Neutrophil (primary cell): Measurements from ENCODE around the gene RPS6KL1.
A peak's percentile ranks its signal among the peaks of the same experiment; 100 is the strongest.

Source experiments
- H3K27ac ChIP-seq: fragments of 200-600 bp; sonication (generic); 2 replicates; pipeline ENCODE4 v1.5.1; 2016; ENCODE audit warnings: mild to moderate bottlenecking, moderate library complexity
- H3K27me3 ChIP-seq: fragments of 200-600 bp; sonication (generic); 2 replicates; pipeline ENCODE4 v1.6.0; 2016; ENCODE audit warnings: mild to moderate bottlenecking
- H3K36me3 ChIP-seq: fragments of 200-600 bp; sonication (generic); 2 replicates; pipeline ENCODE4 v1.5.1; 2017
- H3K4me1 ChIP-seq, 2 experiments: fragments of 200-600 bp in 1 of 2; sonication (generic) in 1 of 2; 1 replicate in 1 of 2; 2 replicates in 1 of 2; pipeline versions ENCODE4 v1.5.1 to v1.6.1; 2013 to 2016; ENCODE audit warnings: low read depth in 1 of 2, low read length in 1 of 2, mild to moderate bottlenecking in 1 of 2, moderate library complexity in 1 of 2; ENCODE audit not compliant: control insufficient read depth in 1 of 2, insufficient read depth in 1 of 2
- H3K4me3 ChIP-seq, 2 experiments: fragments of 200-600 bp in 1 of 2; sonication (generic) in 1 of 2; 1 replicate in 1 of 2; 2 replicates in 1 of 2; pipeline ENCODE4 v1.5.1; 2013 to 2016; ENCODE audit warnings: low read depth in 1 of 2, low read length in 1 of 2, mild to moderate bottlenecking in 1 of 2, moderate library complexity in 1 of 2
- H3K9me3 ChIP-seq: fragments of 200-600 bp; sonication (generic); 2 replicates; pipeline ENCODE4 v1.5.1; 2016
- CTCF ChIP-seq: fragments of 200-600 bp; sonication (generic); IDR thresholded peaks from 2 replicates; pipeline ENCODE4 v1.5.1; 2016; ENCODE audit warnings: antibody characterized with exemption

The RPS6KL1 gene

DNA sequence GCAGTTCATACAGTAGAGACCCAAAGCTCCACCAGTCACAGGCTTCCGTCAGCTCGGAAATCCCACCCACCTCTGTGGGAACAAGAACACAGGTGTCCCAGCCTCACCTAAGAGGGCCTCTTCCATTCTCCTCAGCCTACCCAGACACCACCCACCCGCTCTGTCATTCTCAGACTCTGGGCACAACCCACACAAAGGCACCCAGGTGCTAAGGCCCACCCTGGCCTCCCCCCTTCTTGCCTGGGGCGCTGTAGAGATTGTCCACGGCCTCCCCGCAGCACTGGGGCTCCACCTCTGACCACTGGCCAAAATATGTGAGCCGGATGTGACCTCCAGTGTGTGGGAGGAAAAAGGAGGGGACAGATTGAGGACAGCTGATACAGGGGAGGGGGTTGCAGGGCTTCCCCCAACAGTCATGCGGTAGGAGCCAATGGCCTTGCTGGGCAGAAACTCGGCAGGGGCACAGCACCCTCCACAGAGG lies 14.2 kb downstream of the RPS6KL1 start:
- no peak for TF ChIP-seq CTCF

DNA sequence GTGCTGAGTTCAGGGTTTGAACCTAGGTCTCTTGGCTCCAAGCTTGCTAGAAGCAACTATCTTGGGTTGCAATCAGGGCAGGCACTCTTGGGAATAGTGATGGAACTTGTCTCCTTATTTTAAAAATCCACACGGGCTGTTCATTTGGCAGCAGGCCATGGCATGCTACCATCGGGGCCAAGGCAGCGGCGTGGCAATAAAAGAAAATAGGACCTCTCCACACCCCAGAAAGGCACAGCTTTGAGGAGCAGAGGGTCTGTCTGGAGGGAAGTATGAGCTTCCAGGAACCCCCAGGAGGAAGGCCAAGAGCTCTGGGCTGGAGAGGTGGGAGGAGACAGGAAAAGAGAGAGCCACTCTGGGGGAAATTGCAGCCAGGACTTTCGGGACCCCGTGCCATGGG lies 15.3 kb downstream of the RPS6KL1 start:
- Histone ChIP-seq H3K27ac (no peak overlapping the region), H3K9me3 (no peaks in the 10 kb centered on the region), H3K4me1 (no peaks in the 10 kb centered on the region), H3K4me3 (no peak overlapping the region), H3K36me3 (peaks cover 41% of the 10 kb centered on the region), H3K27me3 (no peaks in the 10 kb centered on the region)
- no peak for TF ChIP-seq CTCF

More for the DNA sequence above, 14.2 kb downstream of the RPS6KL1 start:
- no peaks in the 10 kb centered on the region for H3K4me1 ChIP-seq
- no peaks in the 10 kb centered on the region for H3K27me3 ChIP-seq
- no peaks in the 10 kb centered on the region for H3K9me3 ChIP-seq
- no peak overlapping the region for H3K4me3 ChIP-seq
- no peak overlapping the region for H3K27ac ChIP-seq
- peaks cover 30% of the 10 kb centered on the region for H3K36me3 ChIP-seq

- Histone ChIP-seq H3K9me3 (no peaks in the 10 kb centered on the region), H3K27me3 (no peaks in the 10 kb centered on the region), H3K4me1 (no peaks in the 10 kb centered on the region), H3K36me3 (peaks cover 48% of the 10 kb centered on the region), H3K27ac (no peak overlapping the region), H3K4me3 (no peak overlapping the region)
- no peak for TF ChIP-seq CTCF
Measured at GRCh38 chr14:74906925-74907521, 16.0 kb downstream of the RPS6KL1 start.

- TF ChIP-seq CTCF = peak; percentile 83
- peaks cover 62% of the 10 kb centered on the region for H3K36me3 ChIP-seq
- H3K4me3 ChIP-seq = no peak overlapping the region
- no peaks in the 10 kb centered on the region for H3K9me3 ChIP-seq
- H3K27me3 ChIP-seq = no peaks in the 10 kb centered on the region
- no peak overlapping the region for H3K27ac ChIP-seq
- no peaks in the 10 kb centered on the region for H3K4me1 ChIP-seq
Measured at GRCh38 chr14:74905595-74906142, 17.4 kb downstream of the RPS6KL1 start.

DNA sequence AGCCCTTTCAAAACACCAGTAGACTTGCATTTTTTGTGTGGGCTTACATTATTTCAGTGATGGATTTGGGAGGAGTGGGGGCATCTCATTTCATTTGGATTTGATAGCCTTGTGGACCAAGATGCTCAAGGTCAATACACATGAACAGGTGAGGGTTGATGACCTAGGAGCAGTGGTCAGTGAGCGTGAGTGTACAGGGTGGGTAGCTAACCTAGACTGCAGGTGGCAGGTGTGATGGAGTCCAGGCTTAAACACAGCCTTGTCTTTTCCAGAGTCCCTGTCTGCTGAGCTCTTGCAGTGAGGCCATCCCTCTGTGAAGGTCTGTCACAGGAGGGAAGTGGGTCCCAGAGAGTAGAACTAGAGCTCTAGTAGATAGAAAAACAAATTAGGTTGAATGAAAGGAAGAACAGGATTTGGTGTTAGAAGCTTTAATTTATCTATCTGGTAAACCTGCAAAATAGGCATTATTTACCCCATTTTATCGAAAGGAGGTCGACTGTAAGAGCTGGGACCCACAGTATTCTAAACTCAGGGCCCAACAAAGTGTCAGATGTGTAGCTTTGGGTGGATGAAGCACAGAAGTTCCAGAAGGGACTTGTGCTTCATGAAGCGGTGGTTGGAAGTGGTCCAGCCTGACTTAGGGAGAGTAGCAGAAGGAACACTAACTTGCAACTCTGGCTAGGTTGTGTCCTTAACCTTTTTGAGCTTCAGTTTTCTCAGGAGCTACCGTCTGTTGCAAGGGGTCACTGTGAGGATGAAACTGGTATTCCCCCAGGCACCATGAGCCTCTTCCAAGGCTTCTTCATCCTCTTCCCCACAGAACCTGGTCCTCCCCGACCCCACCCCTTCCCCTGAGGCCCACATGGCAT lies 18.2 kb downstream of the RPS6KL1 start:
- H3K9me3 ChIP-seq = no peaks in the 10 kb centered on the region
- no peaks in the 10 kb centered on the region for H3K4me1 ChIP-seq
- no peaks in the 10 kb centered on the region for H3K27me3 ChIP-seq
- TF ChIP-seq CTCF = no peak
- H3K36me3 ChIP-seq = peaks cover 70% of the 10 kb centered on the region
- H3K27ac ChIP-seq = no peak overlapping the region
- no peak overlapping the region for H3K4me3 ChIP-seq
